ENCODE results near the gene RPL7A. TPM values are rescaled to one million over a fixed set of nuclear protein-coding genes. Genes with fewer than 3 reads are reported as not detected.

Gene RPL7A
- total RNA-seq, 3 donors from 2014 or later (not counting 1 experiment from before 2014, with no cell fraction given): 1,409 to 1,616 (median 1,600) TPM

- DNase-seq (peak in 1 of 2 donors; percentile 51), ATAC-seq (no peak)
- Mint-ChIP-seq H3K4me1 (peaks cover 34 to 42% of the 10 kb centered on the region in 2 donors), H3K9me3 (no peaks in the 10 kb centered on the region), H3K4me3 (no peak overlapping the region), H3K36me3 (peaks cover 12% of the 10 kb centered on the region), H3K27ac (peak overlapping the region in 1 of 2 donors; percentile 31), H3K27me3 (ENCODE audit: low read depth in 2 of 2) (no peaks in the 10 kb centered on the region)
- Histone ChIP-seq H3K27me3 (ENCODE audit: control insufficient read depth, insufficient read depth, low read length) (no peaks in the 10 kb centered on the region), H3K27ac (ENCODE audit: low read length) (no peak overlapping the region), H3K9me3 (ENCODE audit: control insufficient read depth, insufficient read depth, low read length) (no peaks in the 10 kb centered on the region), H3K4me1 (ENCODE audit: control insufficient read depth, insufficient read depth, low read length) (peaks cover 39% of the 10 kb centered on the region), H3K4me3 (ENCODE audit: low read length) (no peak overlapping the region), H3K36me3 (ENCODE audit: control insufficient read depth, insufficient read depth, low read length) (peaks cover 50% of the 10 kb centered on the region)
- intact Hi-C loops (cut with micrococcal nuclease): no loop called here
- 82% methylated on average over 13 of the region's 14 CpGs for WGBS (ENCODE audit: insufficient coverage)
- TF ChIP-seq, protein P1, sequence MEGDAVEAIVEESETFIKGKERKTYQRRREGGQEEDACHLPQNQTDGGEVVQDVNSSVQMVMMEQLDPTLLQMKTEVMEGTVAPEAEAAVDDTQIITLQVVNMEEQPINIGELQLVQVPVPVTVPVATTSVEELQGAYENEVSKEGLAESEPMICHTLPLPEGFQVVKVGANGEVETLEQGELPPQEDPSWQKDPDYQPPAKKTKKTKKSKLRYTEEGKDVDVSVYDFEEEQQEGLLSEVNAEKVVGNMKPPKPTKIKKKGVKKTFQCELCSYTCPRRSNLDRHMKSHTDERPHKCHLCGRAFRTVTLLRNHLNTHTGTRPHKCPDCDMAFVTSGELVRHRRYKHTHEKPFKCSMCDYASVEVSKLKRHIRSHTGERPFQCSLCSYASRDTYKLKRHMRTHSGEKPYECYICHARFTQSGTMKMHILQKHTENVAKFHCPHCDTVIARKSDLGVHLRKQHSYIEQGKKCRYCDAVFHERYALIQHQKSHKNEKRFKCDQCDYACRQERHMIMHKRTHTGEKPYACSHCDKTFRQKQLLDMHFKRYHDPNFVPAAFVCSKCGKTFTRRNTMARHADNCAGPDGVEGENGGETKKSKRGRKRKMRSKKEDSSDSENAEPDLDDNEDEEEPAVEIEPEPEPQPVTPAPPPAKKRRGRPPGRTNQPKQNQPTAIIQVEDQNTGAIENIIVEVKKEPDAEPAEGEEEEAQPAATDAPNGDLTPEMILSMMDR (IDR thresholded peaks at IDR 0.05): no peak
Measured at GRCh38 chr9:133351908-133352634, 4.1 kb downstream of the RPL7A start.

- no peak for ATAC-seq
- Histone ChIP-seq H3K4me3 (ENCODE audit: low read length) (no peak overlapping the region), H3K27ac (ENCODE audit: low read length) (no peak overlapping the region), H3K4me1 (ENCODE audit: control insufficient read depth, insufficient read depth, low read length) (peaks cover 43% of the 10 kb centered on the region), H3K27me3 (ENCODE audit: control insufficient read depth, insufficient read depth, low read length) (no peaks in the 10 kb centered on the region), H3K36me3 (ENCODE audit: control insufficient read depth, insufficient read depth, low read length) (peaks cover 50% of the 10 kb centered on the region), H3K9me3 (ENCODE audit: control insufficient read depth, insufficient read depth, low read length) (no peaks in the 10 kb centered on the region)
- TF ChIP-seq, protein P1 (IDR thresholded peaks at IDR 0.05): no peak
- 75% methylated on average over 8 of the region's 8 CpGs for WGBS (ENCODE audit: insufficient coverage)
- H3K27me3 Mint-ChIP-seq (ENCODE audit: low read depth in 2 of 2): no peaks in the 10 kb centered on the region
- H3K27ac Mint-ChIP-seq: peak overlapping the region in 1 of 2 donors; percentile 64
- no peaks in the 10 kb centered on the region for H3K9me3 Mint-ChIP-seq
- H3K36me3 Mint-ChIP-seq: peaks cover 10% of the 10 kb centered on the region
- no peak for DNase-seq
- peaks cover 34 to 43% of the 10 kb centered on the region in 2 donors for H3K4me1 Mint-ChIP-seq
- intact Hi-C loops (cut with micrococcal nuclease): no loop called here
- no peak overlapping the region for H3K4me3 Mint-ChIP-seq
Measured at GRCh38 chr9:133352635-133353340, 4.8 kb downstream of the RPL7A start.

DNA sequence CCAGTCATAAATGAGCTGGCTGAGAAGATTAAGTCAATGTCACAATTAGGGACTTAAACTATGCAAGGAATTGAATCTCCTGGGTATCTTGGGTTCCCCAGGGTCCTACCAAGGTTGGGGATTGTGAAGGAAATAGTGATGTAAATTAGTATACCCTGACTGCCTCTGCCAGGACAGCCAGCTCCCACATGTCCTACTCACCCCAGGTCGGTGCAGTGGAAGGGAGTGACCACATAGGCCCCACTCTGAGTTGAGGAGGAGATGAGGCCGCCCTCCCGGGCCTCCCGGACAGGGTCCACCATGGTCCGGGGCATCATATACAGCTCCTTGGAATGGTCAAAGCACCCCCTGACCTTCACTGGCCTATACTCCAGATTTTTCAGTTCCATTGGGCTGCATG lies 5.5 kb downstream of the RPL7A start:
- Histone ChIP-seq H3K4me1 (ENCODE audit: control insufficient read depth, insufficient read depth, low read length) (peaks cover 49% of the 10 kb centered on the region), H3K27me3 (ENCODE audit: control insufficient read depth, insufficient read depth, low read length) (no peaks in the 10 kb centered on the region), H3K4me3 (ENCODE audit: low read length) (no peak overlapping the region), H3K9me3 (ENCODE audit: control insufficient read depth, insufficient read depth, low read length) (no peaks in the 10 kb centered on the region), H3K36me3 (ENCODE audit: control insufficient read depth, insufficient read depth, low read length) (peaks cover 50% of the 10 kb centered on the region), H3K27ac (ENCODE audit: low read length) (no peak overlapping the region)
- Mint-ChIP-seq H3K4me3 (no peak overlapping the region), H3K4me1 (peaks cover 33 to 43% of the 10 kb centered on the region in 2 donors), H3K36me3 (peaks cover 5% of the 10 kb centered on the region), H3K9me3 (no peaks in the 10 kb centered on the region), H3K27me3 (ENCODE audit: low read depth in 2 of 2) (no peaks in the 10 kb centered on the region), H3K27ac (peak overlapping the region in 1 of 2 donors; percentile 64)
- TF ChIP-seq, protein P1 (IDR thresholded peaks at IDR 0.05): no peak
- DNase-seq (no peak), ATAC-seq (no peak)
- 96% methylated on average over 5 of the region's 5 CpGs for WGBS (ENCODE audit: insufficient coverage)
- intact Hi-C loops (cut with micrococcal nuclease): no loop called here
